HEK293 (cell line): ENCODE results near the gene SPIRE2.
A peak's percentile ranks its signal among the peaks of the same experiment; 100 is the strongest.

Experiments
- CTCF ChIA-PET: fragments of 350-600 bp; formaldehyde crosslinking; extraction: SDS; loops from one replicate; lab custom pipeline; 2021; ENCODE audit warnings: antibody characterized with exemption; lab: Yijun Ruan, JAX
- POLR2A ChIA-PET: fragments of 300-600 bp; formaldehyde crosslinking; extraction: SDS; loops from one replicate; lab custom pipeline; 2020; ENCODE audit warnings: antibody characterized with exemption, inconsistent platforms; lab: Yijun Ruan, JAX
- H3K27ac ChIP-seq: fragments of 200-500 bp; sonication (Bioruptor generic); 2 replicates; pipeline ENCODE4 v1.5.1; 2014; ENCODE audit warnings: low read depth, low read length, control low read depth, inconsistent platforms; ENCODE audit errors: extremely low read depth
- H3K36me3 ChIP-seq, 2 experiments: fragments of 200-500 bp in 1 of 2; sonication (Bioruptor generic) in 1 of 2; 1 replicate in 1 of 2; 2 replicates in 1 of 2; pipeline ENCODE4 v1.5.1; 2014 to 2017; ENCODE audit warnings: inconsistent platforms in 2 of 2, low read length in 2 of 2; ENCODE audit not compliant: control insufficient read depth in 2 of 2, insufficient read depth in 1 of 2
- H3K4me1 ChIP-seq: fragments of 200-500 bp; sonication (Bioruptor generic); 2 replicates; pipeline ENCODE4 v1.5.1; 2014; ENCODE audit warnings: mild to moderate bottlenecking, low read length, inconsistent platforms; ENCODE audit not compliant: control insufficient read depth, insufficient read depth
- H3K4me3 ChIP-seq: 2 replicates; pipeline ENCODE4 v1.5.1; 2011; ENCODE audit warnings: low read depth, mild to moderate bottlenecking, control low read depth, low read length, moderate library complexity
- H3K9me3 ChIP-seq: fragments of 200-500 bp; sonication (Bioruptor generic); 2 replicates; pipeline ENCODE4 v1.5.1; 2014; ENCODE audit warnings: low read depth, low read length, inconsistent platforms; ENCODE audit not compliant: control insufficient read depth, insufficient read depth
- EGR2 ChIP-seq: fragments of 450-650 bp; formaldehyde crosslinking; IDR thresholded peaks from 2 replicates; pipeline ENCODE4 v1.5.1; 2016; ENCODE audit warnings: low read depth, missing biosample characterization, missing genetic modification characterization
- IKZF3 ChIP-seq: fragments of 450-650 bp; IDR thresholded peaks from 2 replicates; pipeline ENCODE4 v1.5.0; 2018; ENCODE audit warnings: missing biosample characterization, mild to moderate bottlenecking, missing genetic modification characterization, moderate library complexity
- SALL2 ChIP-seq: fragments of 450-650 bp; formaldehyde crosslinking; IDR thresholded peaks from 2 replicates; pipeline ENCODE4 v1.5.0; 2017; ENCODE audit warnings: missing biosample characterization, mild to moderate bottlenecking, missing genetic modification characterization, borderline replicate concordance
- ZFP37 ChIP-seq: fragments of 450-650 bp; formaldehyde crosslinking; IDR thresholded peaks from 2 replicates; pipeline ENCODE4 v1.5.1; 2016; ENCODE audit warnings: missing biosample characterization, missing genetic modification characterization
- ZNF155 ChIP-seq: fragments of 450-650 bp; formaldehyde crosslinking; IDR thresholded peaks from 2 replicates; pipeline ENCODE4 v1.5.1; 2016; ENCODE audit warnings: missing biosample characterization, missing genetic modification characterization
- ZNF274 ChIP-seq, 2 experiments: fragments of 200-500 bp in 1 of 2; fragments of 450-650 bp in 1 of 2; sonication (Bioruptor generic) in 1 of 2; formaldehyde crosslinking in 1 of 2; IDR thresholded peaks; 2 replicates each; pipeline versions ENCODE4 v1.5.1 to v1.6.1; 2014 to 2016; ENCODE audit warnings: borderline replicate concordance in 1 of 2, inconsistent platforms in 1 of 2, low read length in 1 of 2, missing biosample characterization in 1 of 2, missing genetic modification characterization in 1 of 2
- ZNF324 ChIP-seq: fragments of 450-650 bp; formaldehyde crosslinking; IDR thresholded peaks from 2 replicates; pipeline ENCODE4 v1.5.1; 2016; ENCODE audit warnings: missing biosample characterization, missing genetic modification characterization
- ZNF423 ChIP-seq: fragments of 450-650 bp; formaldehyde crosslinking; IDR thresholded peaks from 2 replicates; pipeline ENCODE4 v1.5.1; 2016; ENCODE audit warnings: missing biosample characterization, missing genetic modification characterization
- ZNF449 ChIP-seq: fragments of 450-650 bp; formaldehyde crosslinking; IDR thresholded peaks from 2 replicates; pipeline ENCODE4 v1.5.1; 2017; ENCODE audit warnings: missing biosample characterization, mild to moderate bottlenecking, missing genetic modification characterization, moderate library complexity
- ZNF571 ChIP-seq: fragments of 450-650 bp; formaldehyde crosslinking; IDR thresholded peaks from 2 replicates; pipeline ENCODE4 v1.5.0; 2017; ENCODE audit warnings: missing biosample characterization, missing genetic modification characterization
- ZNF626 ChIP-seq: fragments of 450-650 bp; sonication (Bioruptor Pico); formaldehyde crosslinking; IDR thresholded peaks from 2 replicates; pipeline ENCODE4 v1.5.1; 2018; ENCODE audit warnings: missing biosample characterization, missing genetic modification characterization, inconsistent platforms
- ZNF654 ChIP-seq: fragments of 450-650 bp; formaldehyde crosslinking; IDR thresholded peaks from 2 replicates; pipeline ENCODE4 v1.5.1; 2016; ENCODE audit warnings: low read depth, missing biosample characterization, missing genetic modification characterization
- TF ChIP-seq, protein P1 (sequence below): fragments of 450-650 bp; formaldehyde crosslinking; IDR thresholded peaks from 2 replicates; pipeline ENCODE4 v1.5.1; 2016; ENCODE audit warnings: missing biosample characterization, missing genetic modification characterization
- TF ChIP-seq, protein P2 (sequence below): fragments of 450-650 bp; formaldehyde crosslinking; IDR thresholded peaks from 2 replicates; pipeline ENCODE4 v1.5.1; 2016; ENCODE audit warnings: missing biosample characterization, missing genetic modification characterization

Gene SPIRE2

GRCh38 chr16:89906140-89907025, 78.1 kb downstream of the SPIRE2 start:
- peaks cover 8 to 68% of the 10 kb centered on the region in 2 experiments; a peak in 2 of 3 replicates for H3K36me3 ChIP-seq
- H3K4me1 ChIP-seq, result no peaks in the 10 kb centered on the region
- ChIA-PET CTCF (interaction anchor here (0.6 to 1.0 kb wide), 2 partner anchors 9 to 201 kb away, joined by 4 to 5 read pairs; no protein-coding TSS in a partner anchor), POLR2A (interaction anchor here (0.5 to 1.1 kb wide), 3 partner anchors 15 to 65 kb away, joined by 3 read pairs; no protein-coding TSS in a partner anchor)
- TF ChIP-seq ZNF449 (tag by site-specific recombination) (peak; percentile 91), IKZF3 (tag by site-specific recombination) (no peak), ZNF571 (no peak)
- 0 out of 2 replicates have a peak overlapping the region, but pooled peaks have one; percentile 5 for H3K27ac ChIP-seq
- no peak overlapping the region for H3K4me3 ChIP-seq
- no peaks in the 10 kb centered on the region for H3K9me3 ChIP-seq

DNA sequence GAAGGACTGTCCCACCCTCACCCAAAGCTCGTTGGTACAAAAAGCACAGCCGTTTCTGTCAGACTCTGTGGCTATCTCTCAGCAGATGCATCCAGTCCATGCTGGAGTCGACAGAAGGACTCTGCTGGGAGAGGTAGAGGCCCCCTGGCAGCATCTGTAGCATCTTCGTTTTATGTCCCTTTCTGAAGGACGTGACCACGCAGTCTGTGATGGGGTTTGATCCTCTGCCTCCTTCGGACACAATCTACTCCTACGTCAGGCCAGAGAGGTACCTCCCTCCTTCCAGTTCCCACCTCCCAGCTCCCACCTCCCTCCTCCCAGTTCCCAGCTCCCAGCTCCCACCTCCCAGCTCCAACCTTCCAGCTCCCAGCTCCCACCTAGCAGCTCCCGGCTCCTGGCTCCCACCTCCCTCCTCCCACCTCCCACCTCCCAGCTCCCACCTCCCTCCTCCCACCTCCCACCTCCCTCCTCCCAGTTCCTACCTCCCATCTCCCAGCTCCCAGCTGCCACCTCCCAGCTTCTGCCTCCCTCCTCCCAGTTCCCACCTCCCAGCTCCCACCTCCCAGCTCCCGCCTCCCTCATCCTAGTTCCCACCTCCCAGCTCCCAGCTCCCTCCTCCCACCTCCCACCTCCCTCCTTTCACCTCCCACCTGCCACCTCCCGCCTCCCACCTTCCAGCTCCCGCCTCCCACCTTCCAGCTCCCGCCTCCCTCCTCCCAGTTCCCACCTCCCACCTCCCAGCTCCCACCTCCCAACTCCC, 79.0 kb downstream of the SPIRE2 start:
- peaks cover 8 to 73% of the 10 kb centered on the region in 2 experiments; a peak in 2 of 3 replicates for H3K36me3 ChIP-seq
- TF ChIP-seq ZNF423 (tag by site-specific recombination), result no peak
- no peak for TF ChIP-seq ZNF324 (tag by site-specific recombination)
- TF ChIP-seq, protein P1, sequence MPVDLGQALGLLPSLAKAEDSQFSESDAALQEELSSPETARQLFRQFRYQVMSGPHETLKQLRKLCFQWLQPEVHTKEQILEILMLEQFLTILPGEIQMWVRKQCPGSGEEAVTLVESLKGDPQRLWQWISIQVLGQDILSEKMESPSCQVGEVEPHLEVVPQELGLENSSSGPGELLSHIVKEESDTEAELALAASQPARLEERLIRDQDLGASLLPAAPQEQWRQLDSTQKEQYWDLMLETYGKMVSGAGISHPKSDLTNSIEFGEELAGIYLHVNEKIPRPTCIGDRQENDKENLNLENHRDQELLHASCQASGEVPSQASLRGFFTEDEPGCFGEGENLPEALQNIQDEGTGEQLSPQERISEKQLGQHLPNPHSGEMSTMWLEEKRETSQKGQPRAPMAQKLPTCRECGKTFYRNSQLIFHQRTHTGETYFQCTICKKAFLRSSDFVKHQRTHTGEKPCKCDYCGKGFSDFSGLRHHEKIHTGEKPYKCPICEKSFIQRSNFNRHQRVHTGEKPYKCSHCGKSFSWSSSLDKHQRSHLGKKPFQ (tag by site-specific recombination), result peak; percentile 87
- TF ChIP-seq, all 188 proteins: peak for 1
- Histone ChIP-seq H3K9me3 (no peaks in the 10 kb centered on the region), H3K4me3 (no peak overlapping the region), H3K27ac (no peak overlapping the region), H3K4me1 (no peaks in the 10 kb centered on the region)
- POLR2A ChIA-PET, result interaction anchor here (0.5 to 1.6 kb wide), 5 partner anchors 15 to 1101 kb away, joined by 3 to 7 read pairs (median 3); no protein-coding TSS in a partner anchor
- CTCF ChIA-PET, result no interaction called here

DNA sequence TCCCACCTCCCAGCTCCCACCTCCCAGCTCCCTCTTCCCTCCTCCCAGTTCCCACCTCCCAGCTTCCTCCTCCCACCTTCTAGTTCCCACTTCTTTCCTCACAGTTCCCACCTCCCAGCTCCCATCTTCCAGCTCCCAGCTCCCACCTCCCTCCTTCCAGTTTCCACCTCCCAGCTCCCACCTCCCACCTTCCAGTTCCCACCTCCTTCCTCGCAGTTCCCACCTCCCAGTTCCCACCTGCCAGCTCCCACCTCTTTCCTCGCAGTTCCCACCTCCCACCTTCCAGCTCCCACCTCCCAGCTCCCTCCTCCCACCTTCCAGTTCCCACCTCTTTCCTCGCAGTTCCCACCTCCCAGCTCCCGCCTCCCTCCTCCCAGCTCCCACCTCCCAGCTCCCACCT, 80.0 kb downstream of the SPIRE2 start:
- ChIA-PET POLR2A (interaction anchor here (0.5 to 1.6 kb wide), 4 partner anchors 14 to 1102 kb away, joined by 3 to 7 read pairs (median 4); partner anchors contain the start of gene TCF25), CTCF (interaction anchor here (0.7 to 3.1 kb wide), 2 partner anchors 35 to 203 kb away, joined by 3 to 20 read pairs; partner anchors contain the start of gene TCF25)
- H3K36me3 ChIP-seq, result peaks cover 8 to 68% of the 10 kb centered on the region in 2 experiments; a peak in 2 of 3 replicates
- no peaks in the 10 kb centered on the region for H3K4me1 ChIP-seq
- H3K27ac ChIP-seq, result no peak overlapping the region
- H3K4me3 ChIP-seq, result no peak overlapping the region
- TF ChIP-seq ZNF626 (no peak), SALL2 (tag by site-specific recombination) (no peak), ZFP37 (tag by site-specific recombination) (no peak), ZNF274 (IDR thresholded peaks at IDR 0.05; ENCODE audit: low read length) (no peak), ZNF274 (tag by site-specific recombination; IDR thresholded peaks at IDR 0.05; ENCODE audit: borderline replicate concordance) (no peak), EGR2 (tag by site-specific recombination) (peak; percentile 41; the same call in 1 of the 2 replicates), ZNF654 (tag by site-specific recombination) (no peak), ZNF155 (tag by site-specific recombination) (no peak)
- TF ChIP-seq, protein P2, sequence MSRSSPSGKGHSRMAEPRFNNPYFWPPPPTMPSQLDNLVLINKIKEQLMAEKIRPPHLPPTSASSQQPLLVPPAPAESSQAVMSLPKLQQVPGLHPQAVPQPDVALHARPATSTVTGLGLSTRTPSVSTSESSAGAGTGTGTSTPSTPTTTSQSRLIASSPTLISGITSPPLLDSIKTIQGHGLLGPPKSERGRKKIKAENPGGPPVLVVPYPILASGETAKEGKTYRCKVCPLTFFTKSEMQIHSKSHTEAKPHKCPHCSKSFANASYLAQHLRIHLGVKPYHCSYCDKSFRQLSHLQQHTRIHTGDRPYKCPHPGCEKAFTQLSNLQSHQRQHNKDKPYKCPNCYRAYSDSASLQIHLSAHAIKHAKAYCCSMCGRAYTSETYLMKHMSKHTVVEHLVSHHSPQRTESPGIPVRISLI (tag by site-specific recombination), result no peak
- TF ChIP-seq, protein P1 (tag by site-specific recombination), result peak; percentile 100
- no peaks in the 10 kb centered on the region for H3K9me3 ChIP-seq
